Measurements from ENCODE around the gene LAMB4. TPM values are rescaled to one million over a fixed set of nuclear protein-coding genes. Genes with fewer than 3 reads are reported as not detected.

LAMB4 gene
- total and polyA plus RNA-seq, 2 donors (not counting 1 experiment from before 2014, with no cell fraction given): not detected

GRCh38 chr7:108122181-108122580 is 8.0 kb downstream of the LAMB4 start:
- H3K4me2 ChIP-seq (replicated peaks; ENCODE audit: low read depth, low read length, poor library complexity, severe bottlenecking): no peak overlapping the region
- Mint-ChIP-seq H3K4me1 (peaks cover 2% of the 10 kb centered on the region), H3K9me3 (ENCODE audit: insufficient read depth) (no peaks in the 10 kb centered on the region), H3K27me3 (peaks cover 2% of the 10 kb centered on the region), H3K27ac (no peak overlapping the region), H3K4me3 (no peak overlapping the region)
- H3K9me3 ChIP-seq (ENCODE audit: control extremely low read depth in 1 of 3, control insufficient read depth in 2 of 3, insufficient read depth in 1 of 3, low read length in 2 of 3): no peaks in the 10 kb centered on the region
- H3K4me1 ChIP-seq (ENCODE audit: control insufficient read depth in 2 of 2, insufficient read depth in 2 of 2, low read length in 2 of 2): no peaks in the 10 kb centered on the region
- H4K20me1 ChIP-seq (ENCODE audit: control insufficient read depth, insufficient read depth, low read length, poor library complexity, severe bottlenecking): no peaks in the 10 kb centered on the region
- intact Hi-C loops (cut with micrococcal nuclease): no loop called here
- ChIA-PET CTCF (interaction anchor here (0.7 to 1.4 kb wide), 5 partner anchors 8 to 24 kb away, joined by 3 to 7 read pairs (median 4); no protein-coding TSS in a partner anchor), POLR2A (no interaction called here)
- H3K79me2 ChIP-seq (ENCODE audit: control insufficient read depth, insufficient read depth, low read length): no peaks in the 10 kb centered on the region
- no peak overlapping the region for H3K9ac ChIP-seq (ENCODE audit: low read length)
- H3K36me3 ChIP-seq (replicated peaks in 1 of 2; ENCODE audit: control extremely low read depth in 1 of 2, control insufficient read depth in 1 of 2, extremely low read depth in 1 of 2, insufficient read depth in 2 of 2, low read length in 1 of 2): no peaks in the 10 kb centered on the region
- H3K4me3 ChIP-seq (ENCODE audit: control extremely low read depth in 1 of 5, extremely low read depth in 1 of 5, insufficient read depth in 1 of 5, low read depth in 2 of 5, low read length in 4 of 5): no peak overlapping the region
- no peak overlapping the region for H2AFZ ChIP-seq (ENCODE audit: insufficient read depth, low read depth, low read length, poor library complexity, severe bottlenecking)
- DNase-seq (no peak), ATAC-seq (ENCODE audit: low read depth) (no peak)
- H3K27me3 ChIP-seq (replicated peaks in 1 of 4; ENCODE audit: control extremely low read depth in 1 of 4, control insufficient read depth in 3 of 4, insufficient read depth in 4 of 4, low read length in 3 of 4): no peaks in the 10 kb centered on the region
- no peak overlapping the region for H3K27ac ChIP-seq (ENCODE audit: low read length in 2 of 2)
- TF ChIP-seq CTCF (IDR thresholded peaks at IDR 0.05) (no peak), EZH2 (IDR thresholded peaks at IDR 0.05; ENCODE audit: borderline replicate concordance, insufficient read depth, low read depth, low read length, poor library complexity, severe bottlenecking) (no peak)

GRCh38 chr7:108120933-108121332 is 9.2 kb downstream of the LAMB4 start:
- ChIA-PET POLR2A (no interaction called here), CTCF (interaction anchor here (1.6 to 1.9 kb wide), 2 partner anchors 16 to 25 kb away, joined by 4 to 9 read pairs; no protein-coding TSS in a partner anchor)
- no peak overlapping the region for H3K4me3 Mint-ChIP-seq
- Histone ChIP-seq H3K4me3 (ENCODE audit: control extremely low read depth in 1 of 5, extremely low read depth in 1 of 5, insufficient read depth in 1 of 5, low read depth in 2 of 5, low read length in 4 of 5) (no peak overlapping the region), H3K4me2 (replicated peaks; ENCODE audit: low read depth, low read length, poor library complexity, severe bottlenecking) (no peak overlapping the region), H2AFZ (ENCODE audit: insufficient read depth, low read depth, low read length, poor library complexity, severe bottlenecking) (no peak overlapping the region), H3K27ac (ENCODE audit: low read length in 2 of 2) (no peak overlapping the region), H3K36me3 (replicated peaks in 1 of 2; ENCODE audit: control extremely low read depth in 1 of 2, control insufficient read depth in 1 of 2, extremely low read depth in 1 of 2, insufficient read depth in 2 of 2, low read length in 1 of 2) (no peaks in the 10 kb centered on the region), H3K4me1 (ENCODE audit: control insufficient read depth in 2 of 2, insufficient read depth in 2 of 2, low read length in 2 of 2) (no peaks in the 10 kb centered on the region), H3K27me3 (replicated peaks in 1 of 4; ENCODE audit: control extremely low read depth in 1 of 4, control insufficient read depth in 3 of 4, insufficient read depth in 4 of 4, low read length in 3 of 4) (no peaks in the 10 kb centered on the region), H4K20me1 (ENCODE audit: control insufficient read depth, insufficient read depth, low read length, poor library complexity, severe bottlenecking) (no peaks in the 10 kb centered on the region), H3K79me2 (ENCODE audit: control insufficient read depth, insufficient read depth, low read length) (no peaks in the 10 kb centered on the region), H3K9me3 (ENCODE audit: control extremely low read depth in 1 of 3, control insufficient read depth in 2 of 3, insufficient read depth in 1 of 3, low read length in 2 of 3) (no peaks in the 10 kb centered on the region), H3K9ac (ENCODE audit: low read length) (no peak overlapping the region)
- peaks cover 2% of the 10 kb centered on the region for H3K4me1 Mint-ChIP-seq
- no peak for DNase-seq
- intact Hi-C loops (cut with micrococcal nuclease): no loop called here
- TF ChIP-seq EZH2 (IDR thresholded peaks at IDR 0.05; ENCODE audit: borderline replicate concordance, insufficient read depth, low read depth, low read length, poor library complexity, severe bottlenecking) (no peak), CTCF (IDR thresholded peaks at IDR 0.05) (no peak)
- no peak overlapping the region for H3K27ac Mint-ChIP-seq
- no peaks in the 10 kb centered on the region for H3K27me3 Mint-ChIP-seq
- H3K9me3 Mint-ChIP-seq (ENCODE audit: insufficient read depth): no peaks in the 10 kb centered on the region
- WGBS (ENCODE audit: insufficient coverage): no CpG with 5 or more reads among the region's 3 CpGs
- no peak for ATAC-seq (ENCODE audit: low read depth)
